ENCODE results near the gene CDH23. TPM values are rescaled to one million over a fixed set of nuclear protein-coding genes. Genes with fewer than 3 reads are reported as not detected.

CDH23 gene
- total RNA-seq, 1 donor from 2014 or later, result 20.9 TPM

- DNase-seq (ENCODE audit: low spot score) (no peak), ATAC-seq (no peak)
Measured at GRCh38 chr10:71511206-71511605, 114.5 kb downstream of the CDH23 start.

GRCh38 chr10:71512312-71512711 lies 115.6 kb downstream of the CDH23 start:
- ATAC-seq, result no peak
- no peak for DNase-seq (ENCODE audit: low spot score)

GRCh38 chr10:71512761-71513539 lies 116.2 kb downstream of the CDH23 start:
- DNase-seq (ENCODE audit: low spot score) (no peak), ATAC-seq (no peak)

DNA sequence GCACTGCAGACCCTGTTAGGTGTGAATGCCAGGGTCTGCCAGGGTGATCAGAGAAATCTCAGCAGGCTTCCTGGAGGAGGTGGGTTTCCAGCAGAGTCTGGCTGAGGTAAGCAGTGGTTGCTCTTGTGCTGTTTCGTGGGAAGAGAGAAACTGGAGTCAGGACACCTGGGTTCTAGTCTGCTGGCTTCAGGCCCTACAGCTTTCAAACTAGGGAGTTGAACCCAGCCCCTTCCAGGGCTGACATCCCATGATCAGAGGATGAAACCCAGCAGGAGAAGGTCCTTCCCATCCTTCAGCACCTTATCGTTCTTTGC lies 116.8 kb downstream of the CDH23 start:
- DNase-seq (ENCODE audit: low spot score) (no peak), ATAC-seq (no peak)

DNA sequence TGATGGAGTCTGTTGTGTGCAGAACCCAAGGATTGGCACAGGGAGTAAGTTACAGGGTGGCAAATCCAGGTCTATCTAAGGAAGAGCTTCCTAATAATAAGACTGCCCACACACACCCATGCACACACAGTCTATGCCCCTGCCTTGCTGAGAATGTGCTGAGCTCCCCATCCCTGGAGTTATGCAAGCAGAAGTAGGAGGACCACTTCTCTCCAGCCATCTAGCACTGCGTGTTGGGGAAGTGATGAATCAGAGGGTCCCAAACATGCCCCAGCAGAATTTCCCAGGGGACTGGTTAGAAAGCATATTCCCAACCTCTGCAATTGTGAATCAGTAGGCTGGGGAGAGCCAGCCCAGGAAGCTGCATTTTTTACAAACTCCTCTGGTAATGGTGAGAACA lies 117.2 kb downstream of the CDH23 start:
- DNase-seq (ENCODE audit: low spot score) (no peak), ATAC-seq (no peak)

GRCh38 chr10:71515531-71516172 lies 118.9 kb downstream of the CDH23 start:
- DNase-seq (ENCODE audit: low spot score), result no peak
- no peak for ATAC-seq

DNA sequence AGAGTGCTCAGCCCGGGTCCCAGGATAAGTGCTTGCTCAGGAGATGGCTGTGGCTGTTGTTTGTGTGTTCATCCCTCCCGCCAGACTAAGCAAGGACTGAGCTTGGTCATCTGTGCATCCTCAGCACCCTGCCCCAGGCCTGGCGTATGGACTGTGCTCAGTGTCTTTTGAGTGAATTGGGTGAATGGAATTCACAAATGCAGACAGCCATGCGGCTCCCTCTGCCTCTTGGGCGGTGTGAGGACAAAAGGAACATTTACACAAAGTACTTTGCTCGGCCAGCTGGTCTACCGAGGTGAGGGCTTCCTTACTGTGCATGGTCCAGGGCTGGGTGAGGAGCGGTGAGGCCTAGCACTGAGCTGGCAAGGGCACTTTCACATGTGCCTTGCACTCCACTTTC lies 120.2 kb downstream of the CDH23 start:
- DNase-seq (ENCODE audit: low spot score), result no peak
- ATAC-seq, result no peak

- DNase-seq (ENCODE audit: low spot score), result no peak
Measured at GRCh38 chr10:71517298-71518169, 120.8 kb downstream of the CDH23 start.

DNA sequence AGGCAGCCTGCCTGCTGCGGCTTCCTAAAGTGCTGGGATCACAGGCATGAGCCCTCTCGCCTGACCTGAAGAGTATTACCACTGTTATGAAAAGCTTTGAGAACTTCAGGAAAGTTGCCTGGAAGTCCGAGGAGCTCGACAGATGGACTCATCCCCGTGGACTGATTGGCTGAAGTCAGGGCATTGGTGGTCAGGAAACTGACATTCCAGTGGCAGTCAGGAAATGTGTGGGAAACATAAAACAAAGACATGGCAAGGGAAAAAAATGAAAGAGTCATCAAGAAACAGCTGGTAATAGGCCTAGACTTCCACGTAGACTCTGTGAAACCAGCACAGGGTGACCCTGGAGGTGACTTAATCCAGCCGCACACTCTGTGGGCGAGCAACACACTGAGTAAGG lies 123.3 kb downstream of the CDH23 start:
- DNase-seq (ENCODE audit: low spot score) (no peak), ATAC-seq (no peak)

More at GRCh38 chr10:71517298-71518169, 120.8 kb downstream of the CDH23 start:
- peak; percentile 47 for ATAC-seq

GRCh38 chr10:71521504-71522441 lies 125.1 kb downstream of the CDH23 start:
- DNase-seq (ENCODE audit: low spot score), result no peak
- no peak for ATAC-seq

- ATAC-seq (no peak), DNase-seq (ENCODE audit: low spot score) (no peak)
Measured at GRCh38 chr10:71522442-71523144, 125.9 kb downstream of the CDH23 start.

- no peak for DNase-seq (ENCODE audit: low spot score)
- ATAC-seq, result no peak
Measured at GRCh38 chr10:71523756-71524155, 127.0 kb downstream of the CDH23 start.

DNA sequence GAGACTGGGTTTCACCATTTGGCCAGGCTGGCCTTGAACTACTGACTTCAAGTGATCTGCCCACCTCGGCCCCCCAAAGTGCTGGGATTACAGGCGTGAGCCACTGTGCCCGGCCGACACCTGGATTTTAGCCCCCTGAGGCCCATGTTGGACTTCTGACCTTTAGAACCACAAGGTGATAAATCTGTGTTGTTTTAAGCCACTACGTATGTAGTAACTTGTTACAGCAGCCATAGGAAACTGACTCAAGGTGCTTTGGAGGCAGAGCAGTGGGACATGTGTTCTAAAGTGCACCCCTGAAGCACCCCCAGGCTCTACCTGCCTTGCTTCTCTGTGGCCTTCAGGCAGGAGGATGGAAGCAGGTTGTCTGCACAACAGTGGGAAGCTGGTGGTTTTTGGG lies 128.4 kb downstream of the CDH23 start:
- ATAC-seq (no peak), DNase-seq (ENCODE audit: low spot score) (no peak)

- ATAC-seq, result no peak
- DNase-seq (ENCODE audit: low spot score), result no peak
Measured at GRCh38 chr10:71525721-71526120, 129.0 kb downstream of the CDH23 start.

DNA sequence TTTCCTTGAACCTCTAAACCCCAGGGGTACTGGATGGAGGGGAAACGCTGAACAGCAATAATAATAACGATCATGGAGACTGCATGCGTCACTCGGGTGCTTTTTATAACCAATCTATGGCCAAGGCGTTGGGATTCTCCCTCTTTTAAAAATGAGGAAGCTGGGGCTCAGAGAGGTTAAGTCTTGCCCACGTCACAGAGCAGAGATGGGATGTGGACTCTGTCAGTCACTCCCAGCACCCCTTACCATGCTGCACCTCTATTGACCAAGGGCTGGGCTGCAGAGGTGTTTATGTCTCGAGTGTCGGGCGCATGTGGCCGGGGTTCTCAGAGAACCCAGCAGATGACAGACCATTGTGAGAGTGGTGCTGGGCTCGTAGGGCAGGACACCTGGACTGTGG lies 129.9 kb downstream of the CDH23 start:
- no peak for DNase-seq (ENCODE audit: low spot score)
- ATAC-seq, result no peak

- ATAC-seq, result peak; percentile 90
- DNase-seq (ENCODE audit: low spot score), result peak; percentile 87
Measured at GRCh38 chr10:71527135-71527534, 130.4 kb downstream of the CDH23 start.

- ATAC-seq (no peak), DNase-seq (ENCODE audit: low spot score) (no peak)
Measured at GRCh38 chr10:71528371-71529206, 131.9 kb downstream of the CDH23 start.

DNA sequence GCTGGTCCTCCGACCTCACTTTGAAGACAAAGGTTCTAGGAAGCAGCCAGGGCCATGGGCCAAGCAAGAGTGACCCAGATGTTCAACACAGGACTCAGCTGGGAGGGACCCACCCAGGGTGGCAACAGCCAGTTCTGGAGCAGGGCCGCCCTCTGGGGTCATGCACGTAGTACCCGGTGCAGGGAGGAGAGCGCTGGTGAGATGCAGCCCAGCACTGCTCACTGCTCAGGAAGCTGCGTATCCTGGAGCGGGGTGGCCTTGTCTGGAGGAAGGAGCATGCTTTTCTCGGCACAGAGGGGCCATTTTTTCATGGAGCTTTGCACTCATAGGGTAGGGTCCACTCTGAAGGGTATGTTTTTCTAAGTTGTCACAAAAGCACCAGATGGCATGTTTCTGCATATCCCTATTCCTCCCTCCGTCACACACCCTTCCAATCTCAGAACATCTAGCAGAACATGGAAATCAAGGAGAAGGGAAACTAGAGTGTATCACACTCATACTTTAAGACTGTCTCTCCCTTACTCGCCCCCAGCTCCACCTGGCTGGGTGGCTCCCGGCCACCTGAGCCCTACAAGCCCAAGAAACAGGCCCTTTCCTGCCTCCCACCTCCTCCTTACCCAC lies 132.6 kb downstream of the CDH23 start:
- ATAC-seq (no peak), DNase-seq (ENCODE audit: low spot score) (no peak)

DNA sequence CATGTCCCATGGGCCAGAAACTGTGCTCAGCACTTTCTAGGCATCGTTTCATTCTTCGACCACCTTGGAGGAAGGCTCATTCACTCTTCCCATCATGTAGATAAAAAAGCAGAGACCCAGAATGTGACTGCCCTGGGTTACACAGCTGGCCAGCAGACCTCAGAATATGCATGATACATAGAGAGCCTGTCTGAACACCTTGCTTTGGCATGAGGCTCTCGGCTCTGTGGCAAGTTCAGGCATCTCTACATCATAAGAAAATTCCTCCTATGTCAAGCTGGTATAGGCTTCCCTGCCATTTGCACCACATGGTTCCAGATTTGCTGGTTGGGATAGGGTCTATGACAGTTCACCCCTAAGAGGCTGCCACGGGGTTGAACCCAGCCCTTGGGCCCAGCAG lies 134.1 kb downstream of the CDH23 start:
- ATAC-seq (no peak), DNase-seq (ENCODE audit: low spot score) (no peak)

Data from left lobe of liver (tissue), 2 donors.